Activated T-cell treated with anti-CD3 and anti-CD28 coated beads for 1 hour (primary cell): Measurements from ENCODE around the gene COL9A1.

Experiments
- DNase-seq: peaks from one replicate; pipeline ENCODE4 v3.0.0-alpha.2; 2020; ENCODE audit warnings: low read depth

The COL9A1 gene

DNA sequence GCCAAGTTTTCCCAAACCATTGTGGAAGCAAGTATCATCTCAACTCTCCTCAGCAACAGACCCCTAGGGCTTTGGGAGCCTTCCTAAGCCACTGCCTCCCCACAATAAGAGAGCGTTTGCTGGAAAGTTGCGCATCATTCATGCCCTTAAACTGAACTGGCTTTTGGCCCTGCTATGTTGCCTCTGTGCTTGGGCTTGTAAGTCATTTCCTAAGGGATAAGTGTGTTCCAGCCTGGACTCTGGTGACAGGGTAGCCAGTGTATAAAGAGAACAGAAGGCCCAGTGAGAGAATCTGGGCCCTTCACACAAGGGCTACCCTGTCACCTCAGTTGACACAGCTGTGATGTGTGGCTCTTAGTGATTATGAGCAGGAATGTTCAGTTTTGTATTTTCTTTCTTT is 77.8 kb downstream of the COL9A1 start:
- DNase-seq = no peak

DNA sequence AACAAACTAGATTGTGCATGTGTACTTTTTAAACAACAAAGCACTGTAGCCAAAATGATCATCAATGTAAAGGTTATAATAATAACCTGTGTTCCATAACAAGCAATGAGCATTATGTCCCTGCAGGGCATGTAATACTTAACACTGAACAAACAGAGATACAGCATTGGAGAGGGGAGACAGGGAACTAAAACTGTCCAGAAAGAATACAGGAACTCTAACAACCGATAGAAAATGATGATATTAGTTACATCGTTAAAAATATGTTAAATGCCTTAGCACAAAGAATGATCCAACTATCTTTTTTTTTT is 80.5 kb downstream of the COL9A1 start:
- no peak for DNase-seq

DNA sequence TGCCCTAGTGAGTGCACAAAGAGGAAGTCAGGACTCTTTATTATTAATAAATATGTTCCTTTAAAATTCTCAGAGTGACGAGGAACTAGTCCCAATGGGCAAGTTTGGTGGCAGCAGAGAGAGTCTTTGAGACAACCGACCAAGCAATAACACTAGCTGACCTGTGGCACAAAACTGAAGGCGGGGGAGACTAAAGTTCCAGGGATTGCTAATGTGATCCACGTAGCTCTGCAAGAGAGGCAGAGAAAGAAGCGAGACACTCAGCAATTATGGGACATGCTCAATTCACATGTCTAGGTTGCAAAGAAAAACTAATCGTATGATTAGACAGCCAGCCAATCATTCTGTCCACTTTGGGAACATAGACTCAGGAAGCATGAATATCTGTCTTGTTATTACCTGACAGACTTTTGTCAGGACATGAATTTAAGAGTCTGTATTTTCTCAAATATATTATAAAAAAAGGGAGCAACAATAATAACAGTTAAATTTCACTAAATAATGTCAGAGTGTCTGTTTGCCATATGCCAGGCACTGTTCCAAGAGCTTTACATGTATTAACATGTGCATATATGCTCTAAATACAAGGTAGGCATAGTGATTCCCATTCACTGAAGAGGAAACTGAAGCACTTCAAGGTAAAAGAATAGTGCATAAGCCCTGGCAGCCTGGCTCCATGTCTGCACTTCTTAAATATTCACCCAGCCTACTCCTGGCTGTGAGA is 81.0 kb downstream of the COL9A1 start:
- no peak for DNase-seq

DNA sequence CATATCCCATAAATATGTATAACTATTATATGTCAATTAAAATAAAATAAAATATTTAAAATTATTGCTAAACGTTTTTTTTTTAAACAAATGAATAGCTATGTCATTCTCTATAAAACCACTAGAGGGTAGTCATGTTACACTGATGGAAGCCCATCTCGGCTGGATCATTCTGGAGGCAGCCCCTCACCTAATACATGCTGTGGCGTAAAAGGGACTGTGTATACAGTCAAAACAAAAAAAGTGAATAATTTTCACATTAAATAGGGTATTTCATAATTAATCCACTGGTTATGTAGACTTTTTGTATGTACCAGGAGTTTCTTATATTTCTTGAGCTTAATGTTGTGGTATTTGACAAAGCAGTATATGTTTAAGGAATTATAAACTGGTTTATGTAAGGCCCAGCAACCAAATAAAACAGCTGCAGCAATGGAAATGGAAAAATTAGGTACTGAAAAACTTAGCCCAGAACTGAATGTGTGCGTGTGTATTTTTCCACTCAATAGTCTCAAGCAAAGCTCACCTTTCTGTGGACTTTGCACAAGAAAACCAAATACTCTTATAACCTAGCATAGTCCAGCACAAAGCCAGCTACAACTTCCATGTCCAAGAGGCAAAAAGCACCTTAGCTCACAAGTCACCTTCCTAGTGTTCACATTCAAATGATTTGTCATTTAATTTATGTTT is 81.7 kb downstream of the COL9A1 start:
- DNase-seq = no peak

DNA sequence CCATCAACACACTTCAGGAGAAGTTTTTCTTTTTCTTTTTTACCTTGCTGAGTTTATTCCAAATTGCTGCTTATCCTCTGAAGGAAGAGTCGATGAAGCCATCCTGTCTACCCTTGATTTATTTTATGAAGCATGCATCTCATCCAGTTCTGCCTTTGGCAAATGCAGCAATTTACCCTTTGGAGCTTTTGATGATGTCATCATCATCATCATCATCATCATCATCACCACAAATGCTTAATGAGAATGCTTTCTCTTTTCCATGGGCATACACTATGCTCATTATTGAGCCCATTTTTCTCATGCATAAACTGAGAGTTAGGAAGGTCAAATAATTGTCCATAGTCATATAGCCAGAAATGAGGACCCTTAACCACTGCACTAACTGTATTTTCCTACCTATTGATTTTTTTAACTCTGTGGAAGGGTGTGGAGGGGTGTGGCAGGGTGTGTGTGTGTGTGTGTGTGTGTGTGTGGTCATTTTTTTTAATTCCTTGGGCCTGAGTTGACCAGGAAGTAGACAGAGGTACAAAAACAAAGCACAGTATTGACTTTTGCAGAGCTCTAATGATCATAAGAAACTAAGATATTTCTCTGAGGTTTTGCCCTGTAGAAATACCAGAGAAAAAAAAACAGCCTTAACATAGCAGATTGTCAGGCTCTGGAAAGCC is 82.8 kb downstream of the COL9A1 start:
- no peak for DNase-seq

DNA sequence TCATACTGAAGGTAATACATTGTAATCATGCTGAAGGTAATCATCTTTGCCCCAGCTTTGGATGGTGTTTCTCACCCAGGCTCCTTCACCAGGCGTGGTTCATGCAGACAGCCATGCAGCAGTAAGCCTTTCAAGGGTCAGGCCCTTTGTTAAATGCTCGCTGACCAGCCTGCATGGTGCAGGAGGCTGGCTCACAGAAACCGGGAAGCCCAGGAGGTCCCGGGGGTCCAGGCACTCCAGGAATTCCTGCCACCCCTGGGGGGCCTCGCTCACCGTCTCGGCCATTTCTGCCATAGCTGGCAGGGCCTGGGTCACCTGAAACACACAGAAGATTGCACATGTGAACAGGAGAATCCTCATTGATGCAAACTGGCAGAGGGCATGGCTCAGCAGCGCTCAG is 86.1 kb downstream of the COL9A1 start:
- DNase-seq = no peak

DNA sequence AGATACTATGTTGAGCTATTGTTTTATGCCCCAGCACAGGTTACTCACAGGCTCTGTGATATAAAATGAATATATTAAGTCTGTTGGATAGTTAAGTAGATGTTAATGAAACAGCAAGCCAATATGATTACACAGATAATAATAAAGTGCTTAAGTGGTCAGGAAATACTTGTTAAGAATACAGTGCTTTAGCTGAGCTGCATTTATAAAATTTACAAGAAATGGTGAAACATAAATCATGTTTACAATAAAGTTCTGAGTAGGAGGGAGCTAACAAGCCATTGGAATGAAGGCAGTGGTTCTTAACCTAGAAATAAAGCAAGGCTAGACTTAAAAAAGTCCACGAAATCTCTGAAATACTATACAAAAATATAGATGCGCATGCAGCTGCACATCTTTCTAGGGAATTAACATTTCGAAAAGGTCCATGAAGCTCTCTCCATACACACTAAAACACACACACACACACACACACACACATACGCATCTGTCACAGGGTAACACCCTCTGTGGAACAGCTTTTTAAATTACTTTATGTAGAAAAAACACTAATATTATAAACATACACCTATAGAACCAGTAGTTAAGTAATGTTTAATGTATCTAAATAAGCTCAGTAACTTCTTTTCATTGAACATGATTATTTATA is 87.3 kb downstream of the COL9A1 start:
- no peak for DNase-seq

DNA sequence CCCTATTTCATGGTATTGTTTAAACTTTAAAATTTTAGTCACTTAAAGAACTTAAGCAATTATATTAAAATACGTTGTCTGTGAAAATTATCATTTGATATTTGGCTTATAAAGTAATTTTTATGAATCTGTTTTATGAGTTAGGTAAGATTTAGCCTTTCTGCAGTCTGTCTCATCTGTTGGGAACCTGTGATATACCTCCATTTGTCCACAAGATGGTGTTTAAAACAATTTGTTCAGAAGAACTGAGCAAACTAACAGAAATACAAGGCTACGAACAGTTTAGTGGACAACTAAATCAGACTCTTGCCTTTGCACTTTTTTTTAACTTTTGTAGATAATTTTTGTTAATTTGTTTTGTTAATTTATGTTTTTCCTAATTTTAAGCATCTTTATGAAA is 92.4 kb downstream of the COL9A1 start:
- DNase-seq = no peak

DNA sequence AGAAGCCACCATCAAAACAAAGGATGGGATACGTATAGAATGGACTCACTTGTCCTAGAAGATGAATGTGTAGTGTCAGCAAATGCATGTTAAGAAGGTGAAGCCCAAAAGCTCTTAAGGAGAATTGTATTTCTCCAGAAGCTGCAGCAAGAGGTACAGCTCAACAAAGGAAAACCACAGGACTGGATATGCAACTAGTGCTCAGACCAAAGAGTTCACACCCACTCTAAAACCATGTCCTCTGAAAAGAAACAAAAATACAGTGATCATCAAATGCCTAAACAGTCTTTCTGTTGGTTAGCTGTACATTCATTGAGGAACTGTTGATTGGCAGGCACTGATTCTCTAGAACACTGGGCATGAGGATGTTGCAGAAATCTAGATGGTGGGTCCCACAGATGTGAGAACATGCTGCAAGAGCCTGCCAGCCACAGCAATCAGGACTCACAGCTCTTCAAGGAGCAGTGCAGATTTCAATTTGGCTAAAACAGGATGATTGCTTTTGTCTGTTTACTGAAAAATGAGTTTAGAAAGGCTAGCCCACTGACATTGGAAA is 94.6 kb downstream of the COL9A1 start:
- DNase-seq = no peak

DNA sequence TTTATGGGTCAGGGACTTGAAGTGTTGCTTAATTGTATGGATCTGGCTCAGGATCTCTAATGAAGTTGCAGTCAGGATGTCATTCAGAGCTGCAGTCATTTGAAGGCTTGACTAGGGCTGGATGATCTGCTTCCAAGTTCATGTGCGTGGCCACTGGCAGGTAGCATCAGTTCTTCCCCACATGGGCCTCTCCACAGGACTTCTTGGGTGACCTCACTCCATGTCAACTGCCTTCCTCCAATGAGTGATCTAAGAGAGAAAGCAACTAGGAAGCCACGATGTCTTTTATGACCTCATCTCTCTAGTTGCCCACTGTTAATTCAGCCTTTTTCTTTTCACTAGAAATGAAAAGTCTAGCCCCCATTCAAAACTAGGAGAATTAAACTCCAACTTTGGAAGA is 104.1 kb downstream of the COL9A1 start:
- no peak for DNase-seq

DNA sequence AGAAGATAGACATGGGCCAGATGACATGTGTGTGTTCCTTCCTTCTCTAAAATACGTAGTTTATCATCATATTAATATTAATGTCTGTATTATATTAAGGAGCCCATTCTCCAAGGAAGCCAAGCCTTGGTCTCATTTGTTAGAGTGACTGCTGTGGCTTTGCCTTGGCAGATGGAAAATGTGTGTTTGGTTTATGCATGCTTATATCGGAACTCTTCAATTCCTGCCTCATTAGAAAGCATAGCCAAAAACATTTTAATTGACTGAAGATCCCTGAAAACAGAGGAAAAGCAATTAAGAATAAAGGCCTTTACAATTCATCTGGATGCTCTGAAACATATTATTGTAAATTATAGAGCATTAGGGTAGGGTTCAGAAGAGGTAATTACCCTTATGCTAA is 106.4 kb downstream of the COL9A1 start:
- DNase-seq = no peak

DNA sequence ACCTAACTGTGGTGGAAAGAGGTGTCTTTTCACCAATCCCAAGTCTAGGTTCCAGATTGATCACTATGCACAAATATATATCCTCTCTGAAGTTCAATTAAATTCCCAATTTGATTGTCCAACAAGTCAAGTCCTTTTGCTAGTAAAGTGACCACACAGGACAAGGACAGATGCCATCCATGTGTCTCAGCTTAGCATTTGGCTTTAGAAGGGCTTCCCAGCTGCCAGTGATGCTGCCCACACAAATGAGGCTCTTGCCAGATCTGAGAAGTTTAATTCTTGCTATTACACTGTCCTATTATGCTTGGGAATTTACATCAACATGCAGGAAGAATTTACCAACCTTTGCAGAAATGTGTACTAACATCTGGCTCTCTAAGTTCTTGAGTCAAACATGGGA is 108.5 kb downstream of the COL9A1 start:
- no peak for DNase-seq

DNA sequence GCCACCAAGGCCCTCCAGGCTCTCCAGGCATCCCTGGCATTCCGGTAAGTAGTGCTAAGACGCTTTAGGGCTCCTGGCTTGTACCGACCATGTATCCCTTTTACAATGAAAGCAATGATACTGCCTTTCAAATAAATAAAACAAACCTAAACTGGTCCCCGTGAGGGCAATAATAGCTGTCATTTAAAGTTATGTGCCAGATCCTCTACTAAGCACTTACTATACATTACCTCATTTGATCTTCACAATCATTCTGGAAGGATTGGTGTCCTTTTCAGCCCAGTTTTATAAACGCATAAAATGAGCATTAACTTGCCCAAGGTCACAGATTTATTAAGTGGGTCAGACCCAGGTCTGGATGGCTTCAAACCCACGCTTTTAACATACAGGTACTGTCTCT is 114.7 kb downstream of the COL9A1 start:
- no peak for DNase-seq

DNA sequence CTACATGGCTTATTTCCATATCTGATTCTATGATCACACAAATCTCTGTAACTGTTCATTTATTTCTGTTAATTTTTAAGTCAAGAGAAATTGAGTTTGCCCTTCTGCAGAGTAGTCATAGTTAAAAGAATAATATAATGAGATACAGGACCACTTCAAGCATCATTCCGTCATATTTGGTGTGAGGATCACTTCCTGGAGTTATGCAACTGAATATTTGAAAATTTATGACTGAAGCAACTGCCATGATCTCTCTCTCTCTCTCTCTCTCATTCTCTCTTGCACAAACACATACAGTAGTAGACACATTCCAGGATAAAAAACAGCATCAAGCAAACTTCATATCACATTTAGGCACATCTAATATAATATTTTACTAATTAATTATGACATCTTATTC is 116.4 kb downstream of the COL9A1 start:
- DNase-seq = no peak

DNA sequence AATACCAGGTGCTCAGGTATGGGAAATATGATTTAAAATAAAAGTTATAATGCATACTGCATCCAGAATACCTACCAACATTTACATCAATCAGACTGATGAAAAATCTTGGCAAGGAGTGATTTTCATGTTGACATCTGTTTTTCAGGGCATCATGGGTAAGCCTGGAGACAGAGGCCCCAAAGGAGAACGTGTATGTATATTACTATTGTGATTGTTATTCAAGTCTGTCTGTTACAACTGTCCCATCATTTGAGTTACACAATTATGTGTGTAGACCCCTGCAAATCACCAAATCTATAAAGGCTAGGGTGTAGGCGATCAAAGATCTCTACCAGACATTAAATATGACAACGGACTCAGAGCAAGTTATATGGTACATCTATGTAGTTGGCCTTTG is 118.2 kb downstream of the COL9A1 start:
- no peak for DNase-seq

DNA sequence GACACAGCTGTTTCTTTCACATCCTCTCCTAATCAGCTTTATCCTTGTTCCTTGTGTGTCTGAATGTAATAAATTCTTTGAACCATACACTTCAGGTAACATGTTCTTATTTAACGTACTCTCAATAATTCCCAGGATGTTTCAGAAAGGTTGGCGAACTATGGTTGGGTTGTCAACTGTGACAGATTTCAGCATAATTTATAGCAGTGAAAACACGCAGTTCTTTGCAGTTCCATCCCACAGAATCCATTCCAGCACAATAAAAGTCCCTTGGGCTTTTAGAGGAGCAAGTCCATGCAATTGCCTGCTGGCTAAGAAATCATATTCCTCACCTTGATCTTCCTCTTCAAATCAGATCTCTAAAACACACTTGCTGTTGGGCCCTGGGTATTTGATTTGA is 119.3 kb downstream of the COL9A1 start:
- no peak for DNase-seq

DNA sequence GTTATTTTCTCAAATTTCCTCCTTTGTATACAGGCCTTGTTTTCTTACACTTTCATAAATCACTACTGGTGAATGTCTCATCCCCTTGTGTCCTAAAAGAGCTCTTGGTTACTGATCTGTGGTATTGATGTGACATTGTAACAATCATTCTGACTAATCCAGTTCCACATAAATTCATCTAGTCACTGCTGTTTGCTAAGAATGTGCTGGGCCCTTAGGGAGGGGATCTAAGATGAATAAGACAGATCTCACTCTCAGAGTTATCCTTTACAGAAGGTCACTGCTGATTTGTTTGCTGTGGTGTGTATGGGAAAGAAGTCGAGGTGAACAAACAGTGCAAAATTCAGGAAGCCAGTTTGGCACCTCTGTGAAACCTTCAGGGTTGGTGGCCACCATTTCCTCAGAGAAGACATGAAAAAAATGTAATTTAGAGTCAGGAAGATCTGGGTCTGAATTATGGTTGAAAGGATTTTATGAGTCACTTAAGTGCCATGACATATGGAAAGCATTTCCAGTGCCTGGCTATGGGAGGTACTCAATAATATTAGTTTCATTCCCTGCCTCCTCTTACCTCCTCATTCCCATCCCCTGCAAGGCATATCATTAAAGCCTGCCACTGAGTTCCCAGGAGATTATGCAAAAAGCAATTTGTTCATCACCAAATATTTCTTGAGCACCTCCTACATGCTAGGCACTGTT is 121.8 kb downstream of the COL9A1 start:
- DNase-seq = no peak

DNA sequence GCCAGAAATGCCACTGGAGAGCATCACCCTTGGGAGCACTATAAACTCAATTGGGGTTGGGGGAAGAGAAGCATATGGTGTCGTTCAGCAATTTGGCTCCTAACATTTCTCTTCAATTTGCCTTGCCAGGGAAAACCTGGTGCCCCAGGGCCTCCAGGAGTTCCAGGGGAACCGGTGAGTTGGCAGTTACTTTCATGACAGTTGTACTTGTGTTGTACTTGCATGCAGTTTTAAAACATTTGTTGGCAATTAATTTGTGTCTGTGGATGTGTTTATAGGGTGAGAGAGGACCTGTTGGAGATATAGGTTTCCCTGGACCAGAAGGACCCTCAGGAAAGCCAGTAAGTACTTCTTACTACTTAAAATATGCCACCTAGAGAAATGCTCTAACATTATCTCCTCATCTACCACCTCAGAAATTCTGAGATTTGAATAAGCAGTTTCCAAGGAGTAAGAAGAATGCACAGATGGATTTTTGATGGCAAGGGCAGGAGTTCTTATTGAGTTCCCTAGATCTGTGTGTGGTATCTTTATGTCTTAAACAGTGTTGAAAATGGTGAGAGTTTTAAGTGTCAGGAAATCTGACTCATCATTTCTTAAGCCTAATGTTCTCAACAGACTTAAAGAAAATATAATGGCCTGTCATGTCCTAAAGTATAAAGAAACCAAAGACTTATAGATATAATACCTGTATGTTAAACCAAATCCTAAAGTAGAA is 122.5 kb downstream of the COL9A1 start:
- no peak for DNase-seq

DNA sequence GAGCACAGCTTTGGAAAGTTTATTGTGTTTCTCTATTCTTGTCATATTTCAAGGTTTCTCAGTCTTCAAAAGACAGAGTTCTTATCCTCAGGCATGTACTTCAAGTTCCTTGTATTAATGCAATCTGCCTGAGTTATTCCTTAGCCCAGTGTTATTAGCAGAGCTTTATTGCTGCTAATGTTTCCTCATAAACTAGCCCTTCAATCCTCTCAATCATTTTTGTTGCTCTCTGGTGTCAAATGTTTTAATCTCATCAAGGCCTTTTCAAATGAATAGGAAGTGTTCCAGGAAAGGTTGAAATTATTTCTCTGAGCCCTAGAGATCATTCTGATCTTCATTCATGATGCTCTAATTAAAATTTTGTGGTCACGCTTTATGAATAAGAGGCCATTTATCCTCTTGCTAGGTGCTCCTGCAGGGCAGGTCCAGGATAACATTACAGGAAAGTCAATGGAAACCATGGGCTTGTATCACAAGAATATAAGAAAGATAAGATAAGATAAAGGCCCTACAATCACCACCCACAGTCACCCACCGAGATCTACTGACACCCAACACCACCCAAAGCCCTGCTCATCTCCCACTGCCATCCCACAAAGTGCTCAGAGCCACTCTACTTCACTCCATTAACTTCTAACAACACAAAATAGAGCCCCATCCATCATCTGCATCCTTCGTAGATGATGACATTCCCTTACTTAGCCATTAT is 125.9 kb downstream of the COL9A1 start:
- DNase-seq = no peak

DNA sequence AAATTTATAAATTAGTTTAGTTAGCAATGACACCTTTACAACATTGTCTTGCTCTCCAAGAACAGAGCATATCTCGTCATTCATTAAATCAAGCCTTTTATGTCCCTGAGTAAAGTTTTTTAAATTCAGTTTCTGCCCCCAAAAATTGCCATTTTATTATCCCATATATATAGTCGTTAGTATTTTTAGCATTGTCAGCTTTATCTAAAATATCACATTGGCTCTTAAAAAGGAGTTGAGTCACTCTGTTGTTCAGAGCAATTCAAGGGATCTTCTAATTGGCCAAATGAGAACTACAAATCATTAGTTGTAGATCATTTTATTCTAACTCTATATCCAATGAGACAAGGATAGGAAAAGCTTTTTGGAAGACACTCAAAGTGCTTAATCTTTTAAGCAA is 127.1 kb downstream of the COL9A1 start:
- no peak for DNase-seq

DNA sequence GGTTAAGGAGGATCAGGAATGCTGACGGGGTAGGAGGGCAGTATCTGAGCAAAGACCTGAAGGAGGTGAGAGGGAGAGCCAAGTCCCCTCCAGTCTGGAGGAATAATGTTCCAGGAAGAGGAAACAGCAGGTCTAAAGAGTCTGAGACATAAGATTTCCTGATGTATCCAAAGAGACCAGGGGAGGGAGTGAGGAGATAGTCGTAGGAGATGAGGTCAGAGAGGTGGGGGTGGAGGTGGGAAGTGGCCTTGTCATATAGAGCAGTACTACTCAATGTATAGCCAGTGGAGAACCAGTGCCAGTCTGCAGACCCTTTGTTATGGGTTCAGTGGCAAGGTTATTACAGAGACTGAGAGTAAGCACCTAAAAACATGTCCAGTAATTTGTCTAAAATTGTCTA is 130.6 kb downstream of the COL9A1 start:
- DNase-seq = no peak
